ENCODE measurements around the gene NOTCH1.

Gene NOTCH1

DNA sequence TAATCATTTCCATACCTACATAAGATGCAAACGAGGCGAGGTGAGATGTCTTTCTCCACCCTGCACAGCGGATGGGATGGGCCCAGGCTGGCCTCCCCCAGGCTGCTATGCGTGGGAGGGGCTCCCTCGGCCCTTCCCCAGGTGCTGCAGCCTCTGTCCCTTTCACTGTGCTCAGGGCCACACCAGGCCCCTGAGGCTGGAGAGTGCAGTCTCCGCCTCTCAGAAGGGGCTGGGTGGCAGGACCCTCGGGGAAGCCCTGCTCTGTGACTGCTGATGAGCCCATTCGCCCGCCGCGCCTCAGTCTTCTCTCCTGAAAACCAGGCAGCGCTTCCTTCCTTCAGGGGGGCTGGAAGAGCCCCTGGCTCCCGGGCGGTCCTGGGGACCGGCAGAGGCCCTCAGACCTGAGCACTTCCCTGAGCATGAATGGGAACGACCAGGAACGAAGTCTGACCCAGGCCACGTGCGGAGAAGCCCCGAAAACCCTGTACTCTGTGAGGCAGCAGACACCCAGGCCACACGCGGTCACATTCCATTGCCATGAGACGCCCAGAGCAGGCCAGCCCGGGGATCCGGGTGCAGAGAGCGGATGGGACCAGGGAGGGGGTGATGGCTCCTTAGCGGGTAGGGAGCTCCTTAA lies 21.9 kb upstream of the NOTCH1 start:
- H3K9ac ChIP-seq (ENCODE audit: low read depth, low read length): peak overlapping the region; percentile 67

DNA sequence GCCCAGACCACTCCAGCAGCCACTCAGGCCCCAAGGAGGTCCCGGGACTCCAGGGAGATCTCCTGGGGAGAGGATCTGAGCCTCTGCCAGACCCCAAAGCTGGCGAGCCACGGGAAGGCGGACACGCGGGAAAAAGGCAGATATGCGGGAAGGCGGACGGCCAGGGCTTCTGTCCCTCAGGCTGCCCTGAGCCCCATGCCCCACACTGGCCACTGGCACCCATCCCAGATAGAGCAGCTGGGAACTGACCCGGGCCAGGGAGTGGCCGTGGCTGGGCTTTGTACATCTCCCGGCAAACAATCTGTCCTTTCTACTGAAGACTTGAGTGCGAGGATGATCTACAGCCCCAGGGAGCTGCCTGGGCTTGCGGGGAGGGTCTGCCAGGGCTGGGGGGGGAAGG lies 21.1 kb upstream of the NOTCH1 start:
- H3K4me1 ChIP-seq (ENCODE audit: control insufficient read depth, insufficient read depth, low read length): peaks cover 52% of the 10 kb centered on the region
- no peak overlapping the region for H3K4me3 ChIP-seq (ENCODE audit: low read length)

More for the DNA sequence above, 21.9 kb upstream of the NOTCH1 start:
- no peaks in the 10 kb centered on the region for H3K27me3 ChIP-seq (ENCODE audit: control insufficient read depth, insufficient read depth, low read length)
- H3K4me1 ChIP-seq (ENCODE audit: control insufficient read depth, insufficient read depth, low read length): peaks cover 60% of the 10 kb centered on the region
- peak overlapping the region; percentile 49 for H3K4me3 ChIP-seq (ENCODE audit: low read length)
- no peaks in the 10 kb centered on the region for H3K36me3 ChIP-seq (ENCODE audit: insufficient read depth, low read length)
- H3K9me3 ChIP-seq (replicated peaks; ENCODE audit: low read length): no peaks in the 10 kb centered on the region
- H3K4me2 ChIP-seq (ENCODE audit: low read length): peak overlapping the region; percentile 75

DNA sequence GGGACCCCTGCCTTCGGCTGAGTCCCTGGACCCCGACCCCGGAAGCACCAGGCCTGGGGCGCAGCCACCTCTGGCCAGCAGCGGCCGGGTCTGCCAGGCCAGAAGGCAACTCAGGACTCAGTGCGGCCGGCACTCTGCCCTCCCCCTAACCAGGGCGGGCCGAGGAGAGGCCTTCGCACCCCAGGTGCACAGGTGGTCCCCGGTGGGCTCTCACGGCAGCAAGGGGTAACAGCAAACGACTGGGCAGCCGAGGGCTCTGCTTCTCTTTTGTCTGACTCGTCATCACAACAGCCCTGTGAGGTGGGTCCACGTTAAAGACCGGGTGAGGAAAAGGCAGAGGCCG lies 20.7 kb upstream of the NOTCH1 start:
- Histone ChIP-seq H3K36me3 (ENCODE audit: insufficient read depth, low read length) (no peaks in the 10 kb centered on the region), H3K9me3 (replicated peaks; ENCODE audit: low read length) (no peaks in the 10 kb centered on the region), H3K27me3 (ENCODE audit: control insufficient read depth, insufficient read depth, low read length) (no peaks in the 10 kb centered on the region), H3K4me1 (ENCODE audit: control insufficient read depth, insufficient read depth, low read length) (peaks cover 48% of the 10 kb centered on the region), H3K9ac (ENCODE audit: low read depth, low read length) (no peak overlapping the region), H3K4me2 (ENCODE audit: low read length) (no peak overlapping the region), H3K4me3 (ENCODE audit: low read length) (no peak overlapping the region)

More for the DNA sequence above, 21.1 kb upstream of the NOTCH1 start:
- H3K9me3 ChIP-seq (replicated peaks; ENCODE audit: low read length): no peaks in the 10 kb centered on the region
- no peaks in the 10 kb centered on the region for H3K36me3 ChIP-seq (ENCODE audit: insufficient read depth, low read length)
- H3K27me3 ChIP-seq (ENCODE audit: control insufficient read depth, insufficient read depth, low read length): no peaks in the 10 kb centered on the region
- no peak overlapping the region for H3K4me2 ChIP-seq (ENCODE audit: low read length)
- H3K9ac ChIP-seq (ENCODE audit: low read depth, low read length): no peak overlapping the region

DNA sequence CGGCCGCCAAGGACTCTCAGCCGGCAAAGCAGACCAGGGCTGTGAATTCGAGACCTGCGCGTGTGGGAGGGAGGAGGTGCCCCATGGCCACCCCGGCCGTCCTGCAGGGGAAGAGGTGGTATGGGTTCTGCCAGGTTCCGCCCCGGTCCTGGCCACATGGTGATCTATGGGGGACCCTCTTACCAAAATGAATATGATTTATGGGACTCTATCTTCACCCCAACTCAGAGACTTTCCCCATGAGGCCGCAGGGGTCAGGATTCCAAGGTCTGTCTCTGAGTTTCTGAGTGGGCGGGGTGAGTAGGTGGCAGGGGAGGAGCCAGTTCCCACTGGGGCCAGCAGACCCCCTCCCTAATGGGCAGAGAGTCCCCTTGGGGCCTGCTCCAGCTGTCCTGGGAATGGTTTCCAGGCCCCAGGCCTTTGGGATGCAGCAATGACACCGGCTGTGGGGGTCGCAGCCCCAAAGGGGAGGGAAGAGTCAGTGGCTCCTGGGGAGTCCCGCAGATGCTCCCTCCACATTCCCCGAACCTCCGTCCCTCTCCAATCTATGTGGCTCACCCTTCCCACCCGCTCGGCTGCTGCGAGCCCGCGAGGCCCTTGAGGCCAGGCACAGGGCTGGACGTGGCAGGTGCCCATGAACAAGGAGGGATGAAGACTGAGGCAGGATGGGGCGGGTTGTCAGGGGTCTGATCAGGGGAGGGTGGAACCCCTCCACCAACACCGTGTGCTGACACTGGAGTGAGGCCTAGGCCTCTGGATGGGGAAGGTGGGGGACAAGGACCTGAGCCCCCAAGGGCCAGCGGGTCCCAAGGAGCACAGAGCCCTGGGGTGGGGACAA lies 20.1 kb upstream of the NOTCH1 start:
- Histone ChIP-seq H3K36me3 (ENCODE audit: insufficient read depth, low read length) (no peaks in the 10 kb centered on the region), H3K9ac (ENCODE audit: low read depth, low read length) (no peak overlapping the region), H3K9me3 (replicated peaks; ENCODE audit: low read length) (no peaks in the 10 kb centered on the region), H3K27me3 (ENCODE audit: control insufficient read depth, insufficient read depth, low read length) (no peaks in the 10 kb centered on the region), H3K4me1 (ENCODE audit: control insufficient read depth, insufficient read depth, low read length) (peaks cover 43% of the 10 kb centered on the region), H3K4me2 (ENCODE audit: low read length) (no peak overlapping the region), H3K4me3 (ENCODE audit: low read length) (no peak overlapping the region)

DNA sequence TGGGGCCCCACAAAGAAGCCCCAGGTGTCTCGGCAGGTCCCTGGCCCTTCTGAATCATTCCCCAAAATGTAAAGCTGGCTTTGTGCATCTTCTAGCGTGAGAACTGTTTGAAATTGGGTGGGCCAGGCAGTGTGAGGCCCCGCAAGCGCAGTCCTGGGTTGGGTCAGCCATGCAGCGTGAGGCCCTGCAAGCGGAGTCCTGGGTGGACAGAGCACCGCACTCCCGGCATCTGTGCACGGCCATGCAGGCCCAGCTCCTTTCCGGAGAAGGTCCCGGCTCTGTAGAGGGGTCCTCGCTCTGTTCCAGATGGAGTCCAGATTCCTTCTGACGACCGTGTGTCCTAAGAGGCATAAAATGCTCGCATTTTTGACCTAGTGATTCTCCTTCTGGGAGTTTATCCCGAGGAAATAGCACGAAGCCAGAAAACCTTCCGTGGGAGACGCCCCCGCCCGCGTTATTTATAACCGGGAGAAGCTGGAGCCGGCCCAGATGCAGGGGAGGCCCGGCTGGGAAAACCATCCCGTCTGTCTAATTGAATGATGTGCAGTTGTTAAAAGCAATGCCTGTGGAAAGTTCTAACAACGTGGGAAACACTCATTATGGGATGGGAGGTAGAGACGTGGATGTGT lies 19.4 kb upstream of the NOTCH1 start:
- Histone ChIP-seq H3K36me3 (ENCODE audit: insufficient read depth, low read length) (no peaks in the 10 kb centered on the region), H3K9me3 (replicated peaks; ENCODE audit: low read length) (no peaks in the 10 kb centered on the region), H3K27me3 (ENCODE audit: control insufficient read depth, insufficient read depth, low read length) (no peaks in the 10 kb centered on the region), H3K9ac (ENCODE audit: low read depth, low read length) (no peak overlapping the region), H3K4me2 (ENCODE audit: low read length) (peak overlapping the region; percentile 40), H3K4me3 (ENCODE audit: low read length) (no peak overlapping the region), H3K4me1 (ENCODE audit: control insufficient read depth, insufficient read depth, low read length) (peaks cover 43% of the 10 kb centered on the region)

DNA sequence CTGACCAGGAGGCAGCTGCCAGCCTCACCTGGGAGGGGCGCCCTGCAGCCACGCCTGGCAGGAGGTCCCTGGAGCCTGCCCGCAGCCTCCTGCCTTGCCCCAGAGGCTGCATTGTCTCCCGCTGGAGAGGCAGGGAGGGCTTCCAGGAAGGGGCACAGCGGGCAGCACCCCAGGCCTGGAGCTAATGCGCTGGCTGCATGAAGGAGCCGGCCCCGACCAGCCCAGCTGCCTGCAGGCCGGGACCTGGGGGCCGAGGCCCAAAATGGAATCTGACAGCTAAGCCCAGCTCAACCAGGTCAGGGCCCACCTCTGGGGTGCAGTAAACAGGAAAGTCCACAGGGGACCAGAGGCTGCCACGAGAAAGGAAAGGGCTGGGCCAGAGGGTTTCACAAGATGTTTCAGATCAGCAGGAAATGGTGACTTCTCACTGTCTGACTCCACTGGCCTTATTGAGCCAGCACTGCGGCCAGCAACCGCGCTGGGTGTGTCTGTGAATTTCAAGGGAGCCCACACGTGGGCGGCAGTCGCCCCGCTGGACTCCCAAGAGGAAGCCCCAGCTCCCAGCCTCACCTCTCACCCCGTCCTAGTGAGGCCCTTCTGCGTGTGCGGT lies 18.6 kb upstream of the NOTCH1 start:
- Histone ChIP-seq H3K9ac (ENCODE audit: low read depth, low read length) (no peak overlapping the region), H3K36me3 (ENCODE audit: insufficient read depth, low read length) (no peaks in the 10 kb centered on the region), H3K4me3 (ENCODE audit: low read length) (no peak overlapping the region), H3K9me3 (replicated peaks; ENCODE audit: low read length) (no peaks in the 10 kb centered on the region), H3K27me3 (ENCODE audit: control insufficient read depth, insufficient read depth, low read length) (no peaks in the 10 kb centered on the region), H3K4me2 (ENCODE audit: low read length) (peak overlapping the region; percentile 40), H3K4me1 (ENCODE audit: control insufficient read depth, insufficient read depth, low read length) (peaks cover 43% of the 10 kb centered on the region)

DNA sequence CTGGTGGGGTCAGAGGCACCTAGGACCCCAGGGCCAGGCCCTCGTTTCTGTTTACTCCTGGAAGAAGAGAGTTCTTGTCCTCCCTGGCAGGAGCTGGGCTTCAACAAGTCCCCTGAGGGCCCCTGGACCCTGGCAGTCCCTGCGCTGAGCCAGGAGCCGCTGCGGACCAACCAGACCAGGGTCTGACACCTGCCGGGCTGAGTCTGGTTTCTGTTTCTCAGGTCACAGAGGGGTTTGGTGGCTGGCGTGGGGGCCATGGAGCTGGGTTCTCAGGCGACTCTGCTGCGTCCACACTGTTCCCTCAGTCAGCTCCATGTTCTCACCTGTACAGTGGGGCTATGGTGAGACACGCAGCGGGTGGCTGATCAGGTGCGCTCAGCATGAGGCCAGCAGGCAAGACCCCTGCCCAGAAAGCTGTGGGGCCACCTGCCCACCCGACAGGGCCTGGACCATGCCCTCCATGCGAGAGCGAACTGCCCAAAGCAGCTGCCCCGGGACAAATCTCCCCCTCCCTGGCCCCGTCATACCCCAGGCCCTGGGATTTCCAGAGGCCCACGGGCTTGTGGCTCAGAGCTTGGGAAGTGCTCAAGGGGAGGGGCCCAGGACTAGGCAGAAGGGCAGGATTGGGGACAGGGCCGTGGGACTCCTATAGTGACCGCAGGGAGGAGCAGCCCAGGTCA lies 17.9 kb upstream of the NOTCH1 start:
- H3K4me2 ChIP-seq (ENCODE audit: low read length): no peak overlapping the region
- no peaks in the 10 kb centered on the region for H3K9me3 ChIP-seq (replicated peaks; ENCODE audit: low read length)
- no peak overlapping the region for H3K4me3 ChIP-seq (ENCODE audit: low read length)
- no peaks in the 10 kb centered on the region for H3K27me3 ChIP-seq (ENCODE audit: control insufficient read depth, insufficient read depth, low read length)
- H3K4me1 ChIP-seq (ENCODE audit: control insufficient read depth, insufficient read depth, low read length): peaks cover 40% of the 10 kb centered on the region
- H3K36me3 ChIP-seq (ENCODE audit: insufficient read depth, low read length): no peaks in the 10 kb centered on the region
- no peak overlapping the region for H3K9ac ChIP-seq (ENCODE audit: low read depth, low read length)

DNA sequence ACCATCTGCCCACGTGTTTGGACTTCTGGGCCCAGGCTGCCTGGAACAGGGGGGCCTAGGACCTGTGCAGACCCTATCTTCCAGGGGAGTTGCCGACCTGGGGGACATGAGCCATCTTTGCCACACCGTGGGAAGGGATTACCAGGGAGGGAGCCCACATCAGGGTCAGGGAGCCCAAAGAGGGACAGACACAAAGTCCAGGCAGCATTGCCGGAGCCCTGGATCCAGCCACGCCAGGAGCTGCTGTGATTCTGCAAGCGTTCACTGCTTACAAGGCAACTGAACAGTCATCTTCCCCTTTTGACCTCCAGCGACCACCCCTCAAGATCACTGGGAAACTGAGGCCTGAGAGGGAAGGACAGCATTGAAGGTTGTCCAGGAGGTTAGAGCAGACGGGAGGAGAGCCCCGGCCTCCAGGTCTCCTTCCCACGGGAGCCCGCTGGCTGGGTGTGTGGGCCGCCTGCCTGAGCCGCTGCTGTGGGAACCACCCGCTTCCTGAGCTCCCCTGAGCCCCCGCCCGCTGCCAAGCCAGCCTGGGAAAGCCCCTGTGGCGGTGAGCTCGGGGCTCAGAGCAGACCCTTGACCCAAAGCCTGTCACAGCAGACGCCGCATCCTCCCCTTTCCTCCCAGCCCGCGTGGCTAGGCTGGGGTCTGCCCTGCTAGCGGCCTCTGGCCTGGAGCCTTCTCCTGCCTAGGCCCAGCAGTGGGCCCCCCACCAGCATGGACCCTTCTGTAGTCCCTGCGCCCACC lies 17.1 kb upstream of the NOTCH1 start:
- Histone ChIP-seq H3K27me3 (ENCODE audit: control insufficient read depth, insufficient read depth, low read length) (no peaks in the 10 kb centered on the region), H3K4me1 (ENCODE audit: control insufficient read depth, insufficient read depth, low read length) (peaks cover 39% of the 10 kb centered on the region), H3K9ac (ENCODE audit: low read depth, low read length) (no peak overlapping the region), H3K9me3 (replicated peaks; ENCODE audit: low read length) (no peaks in the 10 kb centered on the region), H3K4me2 (ENCODE audit: low read length) (no peak overlapping the region), H3K4me3 (ENCODE audit: low read length) (no peak overlapping the region), H3K36me3 (ENCODE audit: insufficient read depth, low read length) (no peaks in the 10 kb centered on the region)

DNA sequence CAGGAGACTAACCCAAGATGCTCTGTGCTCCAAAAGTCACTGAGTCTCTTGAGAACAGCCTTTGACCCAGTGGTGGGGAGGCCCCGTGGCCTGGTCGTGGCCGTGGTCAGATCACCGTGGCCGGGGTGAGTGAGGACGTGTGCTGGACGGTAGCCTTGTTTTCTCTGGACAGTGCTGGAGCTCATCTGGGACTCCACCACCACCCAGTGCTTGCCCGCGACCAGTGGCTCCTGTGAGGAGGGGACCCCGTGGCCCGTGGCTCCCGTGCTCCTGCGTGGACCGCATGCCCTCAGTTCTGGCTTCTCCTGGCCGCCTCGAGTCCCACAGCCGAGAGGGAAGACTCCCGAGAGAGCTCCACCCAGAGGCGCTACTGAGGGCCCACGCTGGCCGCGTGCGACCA lies 15.9 kb upstream of the NOTCH1 start:
- Histone ChIP-seq H3K4me1 (ENCODE audit: control insufficient read depth, insufficient read depth, low read length) (peaks cover 40% of the 10 kb centered on the region), H3K36me3 (ENCODE audit: insufficient read depth, low read length) (no peaks in the 10 kb centered on the region), H3K9me3 (replicated peaks; ENCODE audit: low read length) (no peaks in the 10 kb centered on the region), H3K9ac (ENCODE audit: low read depth, low read length) (no peak overlapping the region), H3K27me3 (ENCODE audit: control insufficient read depth, insufficient read depth, low read length) (no peaks in the 10 kb centered on the region), H3K4me2 (ENCODE audit: low read length) (no peak overlapping the region), H3K4me3 (ENCODE audit: low read length) (no peak overlapping the region)

DNA sequence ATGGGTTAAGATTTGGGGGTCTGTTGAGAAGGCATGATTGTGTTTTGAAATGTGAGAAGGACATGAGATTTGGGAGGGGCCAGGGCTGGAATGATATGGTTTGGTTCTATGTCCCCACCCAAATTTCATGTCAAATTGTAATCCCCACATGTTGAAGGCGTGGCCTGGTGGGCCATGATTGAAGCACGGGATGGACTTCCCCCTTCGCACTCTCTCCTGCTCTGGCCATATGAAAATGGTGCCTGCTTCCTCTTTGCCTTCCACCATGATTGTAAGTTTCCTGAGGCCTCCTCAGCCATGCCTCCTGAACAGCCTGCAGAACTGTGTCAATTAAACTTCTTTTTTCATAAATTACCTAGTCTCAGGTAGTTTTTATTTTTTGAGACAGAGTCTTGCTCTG lies 14.7 kb upstream of the NOTCH1 start:
- H3K4me1 ChIP-seq (ENCODE audit: control insufficient read depth, insufficient read depth, low read length): peaks cover 32% of the 10 kb centered on the region
- no peak overlapping the region for H3K4me2 ChIP-seq (ENCODE audit: low read length)
- no peaks in the 10 kb centered on the region for H3K9me3 ChIP-seq (replicated peaks; ENCODE audit: low read length)

More for the DNA sequence above, 14.7 kb upstream of the NOTCH1 start:
- no peak overlapping the region for H3K4me3 ChIP-seq (ENCODE audit: low read length)
- H3K36me3 ChIP-seq (ENCODE audit: insufficient read depth, low read length): no peaks in the 10 kb centered on the region
- no peak overlapping the region for H3K9ac ChIP-seq (ENCODE audit: low read depth, low read length)
- H3K27me3 ChIP-seq (ENCODE audit: control insufficient read depth, insufficient read depth, low read length): no peaks in the 10 kb centered on the region
